HepG2 (cell line): ENCODE results near the gene PROS1. TPM values are rescaled to one million over a fixed set of nuclear protein-coding genes. Genes with fewer than 3 reads are reported as not detected.

Source experiments
- ATF1 ChIP-seq: IDR thresholded peaks from 2 replicates; pipeline ENCODE4 v1.6.1; 2016; ENCODE audit warnings: mild to moderate bottlenecking, control low read depth
- ATF4 ChIP-seq, 2 experiments: fragments of 450-650 bp in 1 of 2; sonication (generic) in 1 of 2; formaldehyde crosslinking; IDR thresholded peaks; 2 replicates each; pipeline versions ENCODE4 v1.5.0 to v1.8.0; 2020 to 2022; ENCODE audit warnings: mild to moderate bottlenecking in 1 of 2, missing genetic modification reagents in 1 of 2
- HBP1 ChIP-seq: IDR thresholded peaks from 2 replicates; pipeline ENCODE4 v1.6.1; 2016; ENCODE audit warnings: low read depth, control low read depth
- KDM5A ChIP-seq: fragments of 200-600 bp; sonication (generic); IDR thresholded peaks from 2 replicates; pipeline ENCODE4 v1.7.0; 2018; ENCODE audit warnings: antibody characterized with exemption, mild to moderate bottlenecking, low read length, borderline replicate concordance
- KLF16 ChIP-seq, 2 experiments: sonication (generic) in 1 of 2; formaldehyde crosslinking in 1 of 2; IDR thresholded peaks; 2 replicates each; pipeline versions ENCODE4 v1.6.1 to v1.8.0; 2016 to 2023; ENCODE audit warnings: missing genetic modification reagents in 2 of 2, missing compliant biosample characterization in 1 of 2
- PITX1 ChIP-seq: sonication (generic); formaldehyde crosslinking; IDR thresholded peaks from 2 replicates; pipeline ENCODE4 v1.5.1; 2020; ENCODE audit warnings: mild to moderate bottlenecking, missing genetic modification reagents
- POGK ChIP-seq: sonication (generic); formaldehyde crosslinking; conservative IDR thresholded peaks from 2 replicates; pipeline ENCODE4 v1.8.0; 2022; ENCODE audit warnings: mild to moderate bottlenecking, moderate library complexity, missing genetic modification reagents
- SOX6 ChIP-seq, 2 experiments: fragments of 450-650 bp in 1 of 2; sonication (generic) in 1 of 2; formaldehyde crosslinking in 1 of 2; IDR thresholded peaks; 2 replicates each; pipeline versions ENCODE4 v1.4.0 to v1.6.1; 2017 to 2020; ENCODE audit warnings: antibody characterized with exemption in 1 of 2, mild to moderate bottlenecking in 1 of 2, missing genetic modification reagents in 1 of 2
- TAF1 ChIP-seq: sonication (generic); formaldehyde crosslinking; IDR thresholded peaks from 2 replicates; pipeline ENCODE4 v1.4.0; 2020; ENCODE audit warnings: missing genetic modification reagents
- TGIF2 ChIP-seq: IDR thresholded peaks from 2 replicates; pipeline ENCODE4 v1.6.1; 2016; ENCODE audit warnings: control low read depth, missing compliant biosample characterization
- UBTF ChIP-seq: sonication (generic); formaldehyde crosslinking; IDR thresholded peaks from 2 replicates; pipeline ENCODE4 v1.4.0; 2020; ENCODE audit warnings: mild to moderate bottlenecking, missing genetic modification reagents
- ZBTB33 ChIP-seq: sonication (generic); formaldehyde crosslinking; IDR thresholded peaks from 2 replicates; pipeline ENCODE4 v1.4.0; 2020; ENCODE audit warnings: missing genetic modification reagents
- ZNF274 ChIP-seq: sonication (generic); formaldehyde crosslinking; IDR thresholded peaks from 2 replicates; pipeline ENCODE4 v1.5.1; 2020; ENCODE audit warnings: mild to moderate bottlenecking, missing genetic modification reagents
- ZNF451 ChIP-seq: sonication (generic); formaldehyde crosslinking; IDR thresholded peaks from 2 replicates; pipeline ENCODE4 v1.5.0; 2020; ENCODE audit warnings: mild to moderate bottlenecking, missing genetic modification reagents
- ZNF460 ChIP-seq: sonication (generic); formaldehyde crosslinking; IDR thresholded peaks from 2 replicates; pipeline ENCODE4 v1.5.1; 2020; ENCODE audit warnings: missing genetic modification reagents, mild to moderate bottlenecking, borderline replicate concordance
- ZNF605 ChIP-seq: sonication (generic); formaldehyde crosslinking; IDR thresholded peaks from 2 replicates; pipeline ENCODE4 v1.8.0; 2022; ENCODE audit warnings: mild to moderate bottlenecking, missing genetic modification reagents
- polyA plus RNA-seq, 8 experiments: library from polyadenylated mRNA; depleted of rRNA in 3 of 8; stranded (reverse) in 7 of 8; unstranded in 1 of 8; fragments of >200 nt; fragmentation: Illumina TruSeq in 4 of 8; extraction: Trizol in 4 of 8; gene quantifications; 2 replicates each; pipeline versions ENCODE4 v1.2.1 to v1.2.3, GENCODE V29; 2011 to 2016; ENCODE audit warnings: low read depth in 4 of 8, missing spikeins in 1 of 8, mixed read lengths in 1 of 8; ENCODE audit not compliant: insufficient read depth in 1 of 8
- total RNA-seq, 5 experiments: library from RNA; depleted of rRNA; stranded (reverse); fragments of >200 nt; fragmentation: Illumina TruSeq; extraction: Trizol; gene quantifications; 2 replicates each; pipeline ENCODE4 v1.2.3, GENCODE V29; 2016; ENCODE audit warnings: low read depth in 1 of 5

PROS1 gene
- total and polyA plus RNA-seq, 2 of the 13 experiments (the other 11 are each of a cell fraction or from before 2014, with no cell fraction given), result 63.8 to 76.8 TPM

- TF ChIP-seq UBTF (CRISPR knock-in tag) (peak; percentile 84), ZNF451 (CRISPR knock-in tag) (no peak), POGK (CRISPR knock-in tag) (peak; percentile 59; the same call in 1 of the 2 replicates), ZBTB33 (CRISPR knock-in tag) (no peak), ZNF460 (CRISPR knock-in tag) (no peak), TAF1 (CRISPR knock-in tag) (peak; percentile 61; the same call in 1 of the 2 replicates), ZNF605 (CRISPR knock-in tag) (peak; percentile 88), ATF1 (CRISPR knock-in tag) (peak; percentile 88), KLF16 (CRISPR knock-in tag; IDR thresholded peaks at IDR 0.05) (peak in 1 of 2 experiments; percentile 23; a peak in 1 of 4 replicates), PITX1 (CRISPR knock-in tag) (peak; percentile 75; the same call in 1 of the 2 replicates), SOX6 (IDR thresholded peaks at IDR 0.05) (no peak), SOX6 (CRISPR knock-in tag; IDR thresholded peaks at IDR 0.05) (peak; percentile 75), HBP1 (CRISPR knock-in tag) (0 out of 2 replicates have a peak, but pooled peaks have one; percentile 64), ATF4 (CRISPR knock-in tag; IDR thresholded peaks at IDR 0.05) (no peak), TGIF2 (CRISPR knock-in tag) (peak; percentile 74; the same call in 1 of the 2 replicates), ZNF274 (CRISPR knock-in tag) (peak; percentile 58; the same call in 1 of the 2 replicates), KDM5A (peak; percentile 77)
Measured at GRCh38 chr3:93979850-93980676, 6.4 kb upstream of the PROS1 start, which contains the start of gene ARL13B (continued).
